GM12865 (cell line): Measurements from ENCODE around the gene ATP6V0B.

Experiments
- DNase-seq: peaks from one replicate; pipeline ENCODE4 v3.0.0; 2010; ENCODE audit warnings: low read depth
- H3K4me3 ChIP-seq: 2 replicates; pipeline ENCODE4 v1.5.1; 2011; ENCODE audit warnings: mild to moderate bottlenecking, low read depth, low read length, control low read depth
- CTCF ChIP-seq: IDR thresholded peaks from 2 replicates; pipeline ENCODE4 v1.5.1; 2011; ENCODE audit warnings: low read length, control low read depth, low read depth, inconsistent platforms; ENCODE audit not compliant: insufficient read depth; ENCODE audit errors: missing control alignments

The ATP6V0B gene

GRCh38 chr1:43947061-43947873 lies 27.5 kb upstream of the ATP6V0B start:
- DNase-seq = no peak
- H3K4me3 ChIP-seq = peak overlapping the region; percentile 96
- TF ChIP-seq CTCF = no peak

GRCh38 chr1:43947874-43948437 lies 26.8 kb upstream of the ATP6V0B start:
- peak overlapping the region; percentile 96 for H3K4me3 ChIP-seq
- TF ChIP-seq CTCF = no peak
- DNase-seq = no peak

- no peak overlapping the region for H3K4me3 ChIP-seq
- TF ChIP-seq CTCF = no peak
- no peak for DNase-seq
These were observed 25.1 kb upstream of the ATP6V0B start for GRCh38 chr1:43949678-43950077.

GRCh38 chr1:43951021-43951985 lies 23.5 kb upstream of the ATP6V0B start:
- TF ChIP-seq CTCF = no peak
- DNase-seq = no peak
- H3K4me3 ChIP-seq = no peak overlapping the region

GRCh38 chr1:43952731-43953346 lies 21.9 kb upstream of the ATP6V0B start:
- H3K4me3 ChIP-seq = no peak overlapping the region
- no peak for DNase-seq
- no peak for TF ChIP-seq CTCF

- no peak for TF ChIP-seq CTCF
- no peak for DNase-seq
- H3K4me3 ChIP-seq = no peak overlapping the region
These were observed 21.4 kb upstream of the ATP6V0B start for GRCh38 chr1:43953361-43953760.
